Stimulated activated CD4-positive, alpha-beta T cell treated with anti-CD3 and anti-CD28 coated beads, TNF-alpha, amount 100 ng/mL, for 4 hours (primary cell): Measurements from ENCODE around the gene IRX2.

Experiments used
- DNase-seq, 3 experiments: peaks; one replicate each; pipeline ENCODE4 v3.0.0-alpha.2; 2020; ENCODE audit warnings: low read depth in 3 of 3

IRX2 gene

GRCh38 chr5:2756211-2757152 lies 5.0 kb upstream of the IRX2 start:
- DNase-seq: no peak

GRCh38 chr5:2755681-2756171 lies 4.2 kb upstream of the IRX2 start:
- DNase-seq: no peak

GRCh38 chr5:2755076-2755680 lies 3.7 kb upstream of the IRX2 start:
- no peak for DNase-seq

GRCh38 chr5:2754581-2755075 lies 3.2 kb upstream of the IRX2 start:
- DNase-seq: no peak

- DNase-seq: no peak
These were observed 2.3 kb upstream of the IRX2 start for GRCh38 chr5:2753452-2754420.

- no peak for DNase-seq
These were observed 1.5 kb upstream of the IRX2 start for GRCh38 chr5:2752821-2753439.

GRCh38 chr5:2752059-2752820 lies 763 bp upstream of the IRX2 start:
- no peak for DNase-seq

- no peak for DNase-seq
These were observed 566 bp downstream of the IRX2 start for GRCh38 chr5:2750758-2751464.

- no peak for DNase-seq
These were observed 1.3 kb downstream of the IRX2 start for GRCh38 chr5:2750026-2750757.

- no peak for DNase-seq
These were observed 1.9 kb downstream of the IRX2 start for GRCh38 chr5:2749514-2750025.

GRCh38 chr5:2748861-2749513 lies 2.5 kb downstream of the IRX2 start:
- DNase-seq: no peak

GRCh38 chr5:2748179-2748860 lies 3.2 kb downstream of the IRX2 start:
- no peak for DNase-seq

- no peak for DNase-seq
These were observed 3.9 kb downstream of the IRX2 start for GRCh38 chr5:2747363-2748162.

GRCh38 chr5:2746561-2747032 lies 4.9 kb downstream of the IRX2 start:
- no peak for DNase-seq

- DNase-seq: no peak
These were observed 7.0 kb downstream of the IRX2 start for GRCh38 chr5:2744485-2744884.

GRCh38 chr5:2742921-2743679 lies 8.4 kb downstream of the IRX2 start:
- DNase-seq: no peak
